ENCODE data around the gene METAP2. TPM values are rescaled to one million over a fixed set of nuclear protein-coding genes. Genes with fewer than 3 reads are reported as not detected.

METAP2 gene
- total RNA-seq, 1 donor from 2014 or later = 79.8 TPM

GRCh38 chr12:95543305-95543704 is 69.4 kb downstream of the METAP2 start:
- TF ChIP-seq CTCF (conservative IDR thresholded peaks at IDR 0.05) = no peak
- no peak overlapping the region for H3K27ac Mint-ChIP-seq
- H3K4me1 Mint-ChIP-seq (ENCODE audit: unreplicated experiment) = peaks cover 6% of the 10 kb centered on the region
- H3K36me3 Mint-ChIP-seq = no peaks in the 10 kb centered on the region
- no peak overlapping the region for H3K4me3 Mint-ChIP-seq
- DNase-seq (ENCODE audit: extremely low spot score, unreplicated experiment) = no peak
- H3K27me3 Mint-ChIP-seq = peaks cover 54% of the 10 kb centered on the region
- no peaks in the 10 kb centered on the region for H3K9me3 Mint-ChIP-seq

GRCh38 chr12:95544756-95545155 is 70.8 kb downstream of the METAP2 start:
- Mint-ChIP-seq H3K36me3 (no peaks in the 10 kb centered on the region), H3K9me3 (peaks cover 7% of the 10 kb centered on the region), H3K4me3 (no peak overlapping the region), H3K27me3 (peaks cover 57% of the 10 kb centered on the region), H3K4me1 (ENCODE audit: unreplicated experiment) (peaks cover 6% of the 10 kb centered on the region), H3K27ac (no peak overlapping the region)
- no peak for DNase-seq (ENCODE audit: extremely low spot score, unreplicated experiment)
- no peak for TF ChIP-seq CTCF (conservative IDR thresholded peaks at IDR 0.05)

GRCh38 chr12:95545303-95545702 is 71.4 kb downstream of the METAP2 start:
- peaks cover 56% of the 10 kb centered on the region for H3K27me3 Mint-ChIP-seq

GRCh38 chr12:95545731-95546490 is 72.0 kb downstream of the METAP2 start:
- Mint-ChIP-seq H3K27ac (no peak overlapping the region), H3K4me3 (no peak overlapping the region)
- no peak for TF ChIP-seq CTCF (conservative IDR thresholded peaks at IDR 0.05)

More at GRCh38 chr12:95545303-95545702, 71.4 kb downstream of the METAP2 start:
- no peaks in the 10 kb centered on the region for H3K36me3 Mint-ChIP-seq
- DNase-seq (ENCODE audit: extremely low spot score, unreplicated experiment) = no peak
- TF ChIP-seq CTCF (conservative IDR thresholded peaks at IDR 0.05) = no peak
- peaks cover 7% of the 10 kb centered on the region for H3K9me3 Mint-ChIP-seq
- peaks cover 6% of the 10 kb centered on the region for H3K4me1 Mint-ChIP-seq (ENCODE audit: unreplicated experiment)
- no peak overlapping the region for H3K4me3 Mint-ChIP-seq
- H3K27ac Mint-ChIP-seq = no peak overlapping the region

GRCh38 chr12:95546491-95546813 is 72.5 kb downstream of the METAP2 start:
- H3K27ac Mint-ChIP-seq = no peak overlapping the region
- H3K36me3 Mint-ChIP-seq = no peaks in the 10 kb centered on the region
- no peak for TF ChIP-seq CTCF (conservative IDR thresholded peaks at IDR 0.05)
- peaks cover 67% of the 10 kb centered on the region for H3K27me3 Mint-ChIP-seq
- peaks cover 7% of the 10 kb centered on the region for H3K9me3 Mint-ChIP-seq
- H3K4me1 Mint-ChIP-seq (ENCODE audit: unreplicated experiment) = peaks cover 6% of the 10 kb centered on the region
- no peak for DNase-seq (ENCODE audit: extremely low spot score, unreplicated experiment)
- no peak overlapping the region for H3K4me3 Mint-ChIP-seq

More at GRCh38 chr12:95545731-95546490, 72.0 kb downstream of the METAP2 start:
- Mint-ChIP-seq H3K27me3 (peaks cover 62% of the 10 kb centered on the region), H3K36me3 (no peaks in the 10 kb centered on the region), H3K4me1 (ENCODE audit: unreplicated experiment) (peaks cover 6% of the 10 kb centered on the region), H3K9me3 (peaks cover 7% of the 10 kb centered on the region)
- DNase-seq (ENCODE audit: extremely low spot score, unreplicated experiment) = no peak

Data from type B pancreatic cell (in vitro differentiated cells).